GM19193 (cell line): ENCODE results near the gene ZDHHC12.

Experiments used
- POLR2A ChIP-seq: IDR thresholded peaks from 4 replicates; pipeline ENCODE4 v1.6.1; 2011; ENCODE audit not compliant: insufficient read depth, insufficient read length; ENCODE audit errors: extremely low read depth

The ZDHHC12 gene

DNA sequence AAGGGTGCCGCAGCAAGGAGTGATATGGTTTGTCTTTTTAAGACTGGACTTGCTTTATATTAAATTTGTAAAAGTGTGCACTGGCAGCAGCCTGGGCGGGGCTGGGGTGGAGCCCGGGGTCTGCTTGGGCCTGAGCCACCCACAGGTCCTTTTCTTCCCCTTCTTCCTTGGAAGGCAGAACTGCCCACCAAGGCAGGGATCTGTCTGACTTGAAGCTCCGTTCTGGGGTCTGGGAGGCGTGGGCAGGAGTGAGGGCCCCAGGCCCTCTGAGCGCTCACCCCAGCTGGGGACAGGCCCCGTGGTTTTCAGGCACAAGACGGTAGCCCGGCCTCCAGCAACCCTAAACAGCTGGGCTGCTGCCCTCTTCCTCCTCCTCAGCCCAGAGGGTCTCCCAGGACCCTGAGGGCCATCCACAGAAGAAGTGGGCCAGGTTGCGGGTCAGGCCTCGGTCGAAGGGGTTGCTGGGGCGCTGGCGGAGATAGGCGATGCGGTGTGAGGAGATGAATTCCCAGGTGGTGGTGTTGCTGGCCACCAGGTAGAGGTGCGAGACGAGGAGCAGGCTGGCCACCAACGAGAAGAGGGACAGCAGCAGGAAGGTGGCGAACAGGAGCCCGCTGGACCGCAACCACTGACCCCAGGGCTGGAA is 3.0 kb downstream of the ZDHHC12 start:
- no peak for TF ChIP-seq POLR2A

GRCh38 chr9:128719919-128720605 is 3.9 kb downstream of the ZDHHC12 start:
- no peak for TF ChIP-seq POLR2A

GRCh38 chr9:128718475-128718874 is 5.5 kb downstream of the ZDHHC12 start:
- TF ChIP-seq POLR2A: no peak

DNA sequence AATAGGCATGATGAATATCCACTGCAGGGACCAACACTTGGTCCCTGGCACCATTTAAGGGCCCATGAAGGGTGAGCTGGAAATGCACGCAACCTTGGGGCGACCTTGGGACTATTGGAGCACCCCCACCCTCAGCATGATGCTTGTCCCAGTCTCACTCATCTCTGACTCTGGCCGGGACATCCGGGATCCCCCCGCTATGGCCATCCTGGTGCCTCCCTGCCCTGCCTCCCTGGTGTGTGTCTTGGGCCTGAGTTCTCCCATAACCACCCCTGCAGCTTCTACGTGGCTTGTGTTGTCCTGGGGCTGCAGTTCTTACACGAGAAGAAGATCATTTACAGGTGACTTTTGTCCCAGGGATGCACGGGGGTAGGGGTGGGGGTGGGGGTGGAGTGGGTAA is 5.9 kb downstream of the ZDHHC12 start:
- TF ChIP-seq POLR2A: no peak

DNA sequence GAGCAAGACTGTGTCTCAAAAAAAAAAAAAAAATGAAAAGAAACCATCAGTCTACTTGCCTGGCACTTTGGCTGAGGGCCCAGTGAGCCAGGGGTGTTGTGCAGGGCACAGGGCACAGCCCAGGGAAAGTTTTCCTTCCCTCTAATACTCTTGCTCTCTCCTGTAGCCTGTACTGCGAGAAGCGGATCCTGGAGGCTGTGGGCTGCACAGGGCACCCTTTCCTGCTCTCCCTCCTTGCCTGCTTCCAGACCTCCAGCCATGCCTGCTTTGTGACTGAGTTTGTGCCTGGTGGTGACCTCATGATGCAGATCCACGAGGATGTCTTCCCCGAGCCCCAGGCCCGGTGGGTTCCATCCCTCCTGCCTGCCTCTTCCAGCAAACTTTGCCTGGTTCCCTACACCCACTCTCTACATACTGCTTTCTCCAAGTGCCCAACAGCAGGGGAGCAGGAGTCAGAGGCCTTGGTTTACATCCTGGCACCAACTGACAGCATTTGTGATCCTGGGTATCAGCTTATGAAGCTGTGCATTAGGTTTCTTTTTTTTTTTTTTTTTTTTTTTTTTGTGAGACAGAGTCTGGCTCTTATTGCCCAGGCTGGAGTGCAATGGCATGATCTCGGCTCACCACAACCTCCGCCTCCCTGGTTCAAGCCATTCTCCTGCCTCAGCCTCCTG is 7.2 kb downstream of the ZDHHC12 start:
- no peak for TF ChIP-seq POLR2A

- no peak for TF ChIP-seq POLR2A
Measured at GRCh38 chr9:128715436-128715750, 8.5 kb downstream of the ZDHHC12 start.

DNA sequence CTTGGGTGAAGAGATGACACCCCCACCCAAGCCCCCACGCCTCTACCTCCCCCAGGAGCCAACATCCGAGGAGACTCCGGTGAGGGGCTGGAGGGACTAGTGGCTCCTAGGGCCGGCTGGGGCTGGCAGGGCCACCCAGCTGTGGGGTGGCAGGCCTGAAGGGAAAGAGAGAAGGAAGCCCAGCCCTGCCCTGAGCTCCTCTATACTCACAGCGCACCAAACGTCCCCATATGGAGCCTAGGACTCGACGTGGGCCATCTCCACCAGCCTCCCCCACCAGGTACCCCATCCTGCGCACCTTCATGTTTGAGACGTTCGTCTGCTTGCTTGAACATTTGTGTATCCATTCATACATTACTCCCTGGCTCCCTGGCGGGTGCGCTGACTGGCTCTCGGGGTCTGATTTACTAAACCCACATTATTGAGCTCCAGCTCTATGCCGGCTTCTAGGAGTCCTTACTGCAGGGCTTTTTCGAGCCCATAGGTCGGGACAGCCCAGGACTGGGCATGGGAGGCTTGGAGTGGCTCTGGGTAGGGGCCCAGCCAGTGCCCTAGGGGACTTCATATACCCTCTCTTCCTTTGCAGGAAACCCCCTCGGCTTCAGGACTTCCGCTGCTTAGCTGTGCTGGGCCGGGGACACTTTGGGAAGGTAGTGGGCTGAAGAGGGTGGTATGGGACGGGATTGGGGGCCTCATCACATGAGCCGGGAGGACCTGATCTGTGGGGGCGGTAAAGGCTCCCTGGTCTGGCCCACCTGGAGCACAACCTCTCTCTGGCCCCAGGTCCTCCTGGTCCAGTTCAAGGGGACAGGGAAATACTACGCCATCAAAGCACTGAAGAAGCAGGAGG is 9.1 kb downstream of the ZDHHC12 start:
- no peak for TF ChIP-seq POLR2A

GRCh38 chr9:128713941-128714573 is 9.9 kb downstream of the ZDHHC12 start:
- no peak for TF ChIP-seq POLR2A

GRCh38 chr9:128713411-128713780 is 10.5 kb downstream of the ZDHHC12 start:
- no peak for TF ChIP-seq POLR2A

- TF ChIP-seq POLR2A: no peak
Measured at GRCh38 chr9:128712451-128713410, 11.2 kb downstream of the ZDHHC12 start.

GRCh38 chr9:128707446-128707845 is 16.5 kb downstream of the ZDHHC12 start:
- no peak for TF ChIP-seq POLR2A

DNA sequence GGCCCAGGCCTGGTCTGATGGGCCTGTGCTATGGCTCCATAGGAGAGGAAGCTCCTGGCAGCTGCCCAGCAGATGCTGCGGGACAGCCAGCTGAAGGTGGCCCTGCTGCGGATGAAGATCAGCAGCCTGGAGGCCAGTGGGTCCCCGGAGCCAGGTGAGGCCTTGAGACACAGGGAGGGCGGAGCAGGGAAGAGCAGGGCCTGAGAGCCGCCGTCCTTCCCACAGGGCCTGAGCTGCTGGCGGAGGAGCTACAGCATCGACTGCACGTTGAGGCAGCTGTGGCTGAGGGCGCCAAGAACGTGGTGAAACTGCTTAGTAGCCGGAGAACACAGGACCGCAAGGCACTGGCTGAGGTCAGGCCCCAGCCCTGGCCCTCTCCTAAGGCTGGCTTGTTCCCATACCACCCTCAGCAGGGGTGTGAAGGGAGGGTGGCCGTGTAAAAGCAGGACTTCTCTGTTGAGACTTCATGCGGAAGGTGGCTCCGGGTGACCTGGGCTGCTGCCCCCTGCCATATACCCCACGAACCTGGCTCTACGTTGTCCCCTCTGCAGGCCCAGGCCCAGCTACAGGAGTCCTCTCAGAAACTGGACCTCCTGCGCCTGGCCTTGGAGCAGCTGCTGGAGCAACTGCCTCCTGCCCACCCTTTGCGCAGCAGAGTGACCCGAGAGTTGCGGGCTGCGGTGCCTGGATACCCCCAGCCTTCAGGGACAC is 17.1 kb downstream of the ZDHHC12 start:
- no peak for TF ChIP-seq POLR2A

- no peak for TF ChIP-seq POLR2A
Measured at GRCh38 chr9:128706045-128706444, 17.9 kb downstream of the ZDHHC12 start.

DNA sequence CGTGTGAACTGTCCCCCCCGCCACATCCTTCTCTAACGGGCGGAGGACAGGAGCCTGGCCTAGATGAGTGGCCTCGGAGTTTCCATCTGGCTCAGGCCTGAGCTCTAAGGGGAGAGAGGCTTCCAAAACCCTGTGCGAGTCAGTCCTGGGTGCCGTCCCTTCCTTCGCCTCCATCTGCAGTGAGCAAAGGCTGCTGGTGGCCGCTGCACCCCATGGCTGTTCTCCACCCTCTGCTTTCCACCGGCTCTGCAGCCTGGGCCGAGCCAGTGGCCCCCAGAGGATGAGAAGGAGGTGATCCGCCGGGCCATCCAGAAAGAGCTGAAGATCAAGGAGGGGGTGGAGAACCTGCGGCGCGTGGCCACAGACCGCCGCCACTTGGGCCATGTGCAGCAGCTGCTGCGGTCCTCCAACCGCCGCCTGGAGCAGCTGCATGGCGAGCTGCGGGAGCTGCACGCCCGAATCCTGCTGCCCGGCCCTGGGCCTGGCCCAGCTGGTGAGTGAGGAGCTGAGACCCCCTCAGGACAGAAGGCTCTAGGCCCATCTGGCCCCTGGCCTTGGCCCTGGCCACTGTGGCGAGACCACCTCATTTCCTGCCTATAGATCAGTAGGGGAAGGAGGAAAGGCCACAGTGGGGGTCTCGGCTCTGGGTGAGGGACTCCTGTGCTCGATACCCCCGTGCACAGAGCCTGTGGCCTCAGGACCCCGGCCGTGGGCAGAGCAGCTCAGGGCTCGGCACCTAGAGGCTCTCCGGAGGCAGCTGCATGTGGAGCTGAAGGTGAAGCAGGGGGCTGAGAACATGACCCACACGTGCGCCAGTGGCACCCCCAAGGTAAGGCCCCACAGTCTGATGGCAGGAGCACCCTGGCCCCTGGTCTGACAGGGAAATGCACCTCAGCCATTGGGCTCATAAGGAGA is 18.6 kb downstream of the ZDHHC12 start:
- TF ChIP-seq POLR2A: no peak
